ENCODE data around the gene ECT2. TPM values are rescaled to one million over a fixed set of nuclear protein-coding genes. Genes with fewer than 3 reads are reported as not detected.
"Not testable (repeated sequence)": the region's sequence is repeated elsewhere in the genome, so short reads cannot be mapped to it uniquely, and the experiment has no call there.

The ECT2 gene
- total and polyA plus RNA-seq, 2 of the 8 experiments (the other 6 are each of a cell fraction or from before 2014, with no cell fraction given): 19.5 to 88.7 TPM

DNA sequence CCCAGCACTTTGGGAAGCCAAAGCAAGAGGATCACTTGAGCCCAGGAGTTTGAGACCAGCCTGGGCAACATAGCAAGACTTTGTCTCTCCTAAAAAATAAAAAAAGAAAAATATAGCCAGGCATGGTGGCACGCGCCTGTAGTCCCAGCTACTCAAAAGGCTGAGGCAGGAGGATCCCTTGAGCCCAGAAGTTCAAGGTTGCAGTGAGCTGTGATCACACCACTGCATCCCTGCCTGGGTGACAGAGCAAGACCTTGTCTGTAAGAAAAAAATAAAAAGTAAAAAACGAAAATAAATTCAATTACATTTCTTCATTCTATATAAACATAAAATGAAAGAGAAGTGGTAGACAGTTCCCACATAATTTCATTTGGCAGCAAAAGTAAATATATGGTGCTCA is 47.8 kb upstream of the ECT2 start:
- not testable (repeated sequence) for H3K79me2 ChIP-seq (ENCODE audit: control insufficient read depth in 1 of 2, insufficient read depth in 2 of 2, low read length in 2 of 2); H2BK20ac ChIP-seq (ENCODE audit: low read length); H3K79me1 ChIP-seq (ENCODE audit: low read depth, low read length); H3K9ac ChIP-seq (replicated peaks in 1 of 4; ENCODE audit: extremely low read depth in 1 of 4, low read depth in 3 of 4, low read length in 3 of 4); H2AK5ac ChIP-seq (ENCODE audit: low read depth, low read length); H4K91ac ChIP-seq (replicated peaks; ENCODE audit: insufficient read length, low read length); H3K4ac ChIP-seq (replicated peaks; ENCODE audit: insufficient read length, low read depth, low read length); H3K4me2 ChIP-seq (ENCODE audit: insufficient read depth in 1 of 2, low read depth in 2 of 2, low read length in 2 of 2); H3K18ac ChIP-seq (ENCODE audit: extremely low read depth, low read length); FAIRE-seq; H2BK5ac ChIP-seq (ENCODE audit: low read depth, low read length); H3K27ac ChIP-seq (ENCODE audit: low read depth, low read length); DNase-seq (ENCODE audit: low read depth in 1 of 2, low spot score in 2 of 2); H2BK12ac ChIP-seq (ENCODE audit: low read depth, low read length); H3K9me3 ChIP-seq (ENCODE audit: insufficient read depth in 2 of 2, low read depth in 1 of 2, low read length in 1 of 2); H2AFZ ChIP-seq (ENCODE audit: low read length); H3K36me3 ChIP-seq (ENCODE audit: control insufficient read depth in 2 of 4, insufficient read depth in 4 of 4, low read length in 3 of 4); H4K5ac ChIP-seq (ENCODE audit: insufficient read length, low read depth, low read length); H3K14ac ChIP-seq (ENCODE audit: insufficient read length); H3K4me3 ChIP-seq (ENCODE audit: extremely low read depth in 1 of 4, insufficient read depth in 2 of 4, low read depth in 3 of 4, low read length in 4 of 4); H3K56ac ChIP-seq (replicated peaks; ENCODE audit: insufficient read length, low read depth, low read length); H4K20me1 ChIP-seq (replicated peaks in 1 of 2; ENCODE audit: control insufficient read depth in 1 of 2, insufficient read depth in 2 of 2, low read length in 2 of 2); H3K23me2 ChIP-seq (ENCODE audit: low read depth, low read length); H2BK120ac ChIP-seq (replicated peaks; ENCODE audit: low read depth, low read length); H3K23ac ChIP-seq (ENCODE audit: insufficient read length); H3K4me1 ChIP-seq (replicated peaks in 1 of 4; ENCODE audit: control insufficient read depth in 3 of 4, insufficient read depth in 4 of 4, low read length in 3 of 4); H3K27me3 ChIP-seq (replicated peaks in 1 of 4; ENCODE audit: control insufficient read depth in 3 of 4, extremely low read depth in 1 of 4, insufficient read depth in 3 of 4, low read length in 3 of 4); H4K8ac ChIP-seq (ENCODE audit: extremely low read depth, insufficient read depth, low read length); H2BK15ac ChIP-seq (ENCODE audit: low read length)
- CTCF ChIA-PET (ENCODE audit: partially characterized antibody): interaction anchor here (1.0 to 2.8 kb wide), 2 partner anchors 19 to 30 kb away, joined by 4 to 15 read pairs; no protein-coding TSS in a partner anchor
- POLR2A ChIA-PET (ENCODE audit: partially characterized antibody): interaction anchor here (1.2 kb wide), 1 partner anchor 11 kb away, joined by 5 read pairs; no protein-coding TSS in a partner anchor
- 91% methylated on average over 3 of the region's 3 CpGs; no CpG with 5 or more reads in 1 of the 2 experiments for WGBS, 2 experiments (ENCODE audit: extremely low coverage in 1 of 2, insufficient coverage in 1 of 2, insufficient read length in 1 of 2, insufficient replicate concordance in 2 of 2, low coverage in 1 of 2, low lambda C conversion rate in 2 of 2, missing lambda C conversion rate in 1 of 2)
